SK-N-SH treated with all-trans-retinoic acid at 6 μM for 48 hours (cell line): Measurements from ENCODE around the gene TMEM208.

Source experiments
- ARNTL ChIP-seq: fragments of 450-650 bp; formaldehyde crosslinking; IDR thresholded peaks from 2 replicates; pipeline ENCODE4 v1.5.0; 2020; ENCODE audit warnings: low read depth, mild to moderate bottlenecking, moderate library complexity, borderline replicate concordance
- BACH2 ChIP-seq: fragments of 250-450 bp; sonication (Bioruptor Pico); IDR thresholded peaks from 2 replicates; pipeline ENCODE4 v1.9.0; 2021; ENCODE audit warnings: mild to moderate bottlenecking, borderline replicate concordance
- CREB5 ChIP-seq: fragments of 250-450 bp; sonication (Bioruptor Pico); IDR thresholded peaks from 2 replicates; pipeline ENCODE4 v1.5.1; 2020; ENCODE audit warnings: low read depth, mild to moderate bottlenecking, moderate library complexity
- ESRRG ChIP-seq: fragments of 250-450 bp; sonication (Bioruptor Pico); IDR thresholded peaks from 2 replicates; pipeline ENCODE4 v1.6.1; 2021; ENCODE audit warnings: mild to moderate bottlenecking
- ISL1 ChIP-seq: fragments of 250-450 bp; sonication (Bioruptor Pico); IDR thresholded peaks from 2 replicates; pipeline ENCODE4 v2.1.2; 2022; ENCODE audit warnings: mild to moderate bottlenecking, moderate library complexity
- RARB ChIP-seq: fragments of 250-450 bp; sonication (Bioruptor Pico); IDR thresholded peaks from 2 replicates; pipeline ENCODE4 v1.8.0; 2021; ENCODE audit warnings: mild to moderate bottlenecking, moderate library complexity
- SNAI2 ChIP-seq: fragments of 250-450 bp; sonication (Bioruptor Pico); IDR thresholded peaks from 2 replicates; pipeline ENCODE4 v1.5.0; 2020; ENCODE audit warnings: mild to moderate bottlenecking, moderate library complexity
- ZC3H10 ChIP-seq: fragments of 250-450 bp; sonication (Bioruptor Pico); IDR thresholded peaks from 2 replicates; pipeline ENCODE4 v1.5.1; 2021; ENCODE audit warnings: mild to moderate bottlenecking, moderate library complexity
- ZFP30 ChIP-seq: fragments of 450-650 bp; formaldehyde crosslinking; IDR thresholded peaks from 2 replicates; pipeline ENCODE4 v1.5.0; 2022; ENCODE audit warnings: mild to moderate bottlenecking, moderate library complexity
- TF ChIP-seq, protein P1 (sequence below): fragments of 250-450 bp; sonication (Bioruptor Pico); IDR thresholded peaks from 2 replicates; pipeline ENCODE4 v1.8.0; 2020; ENCODE audit warnings: mild to moderate bottlenecking, moderate library complexity, borderline replicate concordance
- TF ChIP-seq, protein P2 (sequence below): fragments of 250-450 bp; sonication (Bioruptor Pico); IDR thresholded peaks from 2 replicates; pipeline ENCODE4 v1.8.0; 2021; ENCODE audit warnings: low read depth, mild to moderate bottlenecking, moderate library complexity, borderline replicate concordance

- TF ChIP-seq ISL1 (CRISPR knock-in tag) (no peak), BACH2 (CRISPR knock-in tag) (no peak), ZC3H10 (CRISPR knock-in tag) (no peak), SNAI2 (CRISPR knock-in tag) (no peak), CREB5 (CRISPR knock-in tag) (no peak), ARNTL (CRISPR knock-in tag) (no peak), RARB (no peak), ZFP30 (no peak), ESRRG (CRISPR knock-in tag) (no peak)
- TF ChIP-seq, protein P1, sequence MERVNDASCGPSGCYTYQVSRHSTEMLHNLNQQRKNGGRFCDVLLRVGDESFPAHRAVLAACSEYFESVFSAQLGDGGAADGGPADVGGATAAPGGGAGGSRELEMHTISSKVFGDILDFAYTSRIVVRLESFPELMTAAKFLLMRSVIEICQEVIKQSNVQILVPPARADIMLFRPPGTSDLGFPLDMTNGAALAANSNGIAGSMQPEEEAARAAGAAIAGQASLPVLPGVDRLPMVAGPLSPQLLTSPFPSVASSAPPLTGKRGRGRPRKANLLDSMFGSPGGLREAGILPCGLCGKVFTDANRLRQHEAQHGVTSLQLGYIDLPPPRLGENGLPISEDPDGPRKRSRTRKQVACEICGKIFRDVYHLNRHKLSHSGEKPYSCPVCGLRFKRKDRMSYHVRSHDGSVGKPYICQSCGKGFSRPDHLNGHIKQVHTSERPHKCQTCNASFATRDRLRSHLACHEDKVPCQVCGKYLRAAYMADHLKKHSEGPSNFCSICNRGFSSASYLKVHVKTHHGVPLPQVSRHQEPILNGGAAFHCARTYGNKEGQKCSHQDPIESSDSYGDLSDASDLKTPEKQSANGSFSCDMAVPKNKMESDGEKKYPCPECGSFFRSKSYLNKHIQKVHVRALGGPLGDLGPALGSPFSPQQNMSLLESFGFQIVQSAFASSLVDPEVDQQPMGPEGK (CRISPR knock-in tag), result no peak
- TF ChIP-seq, protein P2, sequence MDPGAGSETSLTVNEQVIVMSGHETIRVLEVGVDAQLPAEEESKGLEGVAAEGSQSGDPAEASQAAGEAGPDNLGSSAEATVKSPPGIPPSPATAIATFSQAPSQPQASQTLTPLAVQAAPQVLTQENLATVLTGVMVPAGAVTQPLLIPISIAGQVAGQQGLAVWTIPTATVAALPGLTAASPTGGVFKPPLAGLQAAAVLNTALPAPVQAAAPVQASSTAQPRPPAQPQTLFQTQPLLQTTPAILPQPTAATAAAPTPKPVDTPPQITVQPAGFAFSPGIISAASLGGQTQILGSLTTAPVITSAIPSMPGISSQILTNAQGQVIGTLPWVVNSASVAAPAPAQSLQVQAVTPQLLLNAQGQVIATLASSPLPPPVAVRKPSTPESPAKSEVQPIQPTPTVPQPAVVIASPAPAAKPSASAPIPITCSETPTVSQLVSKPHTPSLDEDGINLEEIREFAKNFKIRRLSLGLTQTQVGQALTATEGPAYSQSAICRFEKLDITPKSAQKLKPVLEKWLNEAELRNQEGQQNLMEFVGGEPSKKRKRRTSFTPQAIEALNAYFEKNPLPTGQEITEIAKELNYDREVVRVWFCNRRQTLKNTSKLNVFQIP, result no peak
These were observed 14.3 kb downstream of the TMEM208 start for GRCh38 chr16:67241008-67241900.
